HCT116 (cell line): ENCODE data around the gene HMGN1. TPM values are rescaled to one million over a fixed set of nuclear protein-coding genes. Genes with fewer than 3 reads are reported as not detected.

ENCODE experiments used
- ATAC-seq: fragments of 200-7000 bp; cut with Tn5 transposase; 2 replicates; pipeline ENCODE4 v1.9.1; 2020; ENCODE audit warnings: mild to moderate bottlenecking, moderate library complexity
- BruUV-seq: library from RNA; stranded (reverse); fragments of 400-500 nt; replicated peaks from 2 replicates; lab custom pipeline; 2021; lab: Mats Ljungman, UMichigan
- CTCF ChIA-PET: fragments of 300-600 bp; sonication (Branson Sonifier 250); formaldehyde crosslinking; loops from one replicate; lab custom pipeline; 2021; ENCODE audit warnings: antibody characterized with exemption; lab: Charles Lee
- POLR2A ChIA-PET: fragments of 300-600, 350-600 bp; sonication (Branson Sonifier 250); formaldehyde crosslinking; loops from one replicate; lab custom pipeline; 2021; ENCODE audit warnings: antibody characterized with exemption; lab: Charles Lee
- RAD21 ChIA-PET, 2 experiments: fragments of 300-600 bp; sonication (Branson Sonifier 250); formaldehyde crosslinking; loops; one replicate each; lab custom pipeline; 2023; ENCODE audit warnings: low total read pairs in 2 of 2; ENCODE audit not compliant: uncharacterized antibody in 2 of 2, unreplicated experiment in 2 of 2, low non-redundant PET in 1 of 2; lab: Charles Lee
- DNase-seq: peaks from one replicate; pipeline ENCODE4 v3.0.0-alpha.2; 2010; ENCODE audit warnings: low read depth, low spot score
- H2AFZ ChIP-seq: fragments of 200-600 bp; shearing (Covaris generic), sonication (generic); 2 replicates; pipeline ENCODE4 v1.6.1; 2017; ENCODE audit warnings: low read depth, mixed run types, mixed read lengths, antibody characterized with exemption, low read length; ENCODE audit not compliant: poor library complexity, severe bottlenecking
- H3K27ac ChIP-seq: 2 replicates; pipeline ENCODE4 v1.5.1; 2012; ENCODE audit warnings: low read depth, low read length
- H3K27me3 ChIP-seq: fragments of 200-600 bp; sonication (generic); 2 replicates; pipeline ENCODE4 v1.6.1; 2016; ENCODE audit warnings: mixed run types, low read length, mixed read lengths; ENCODE audit not compliant: insufficient read depth
- H3K36me3 ChIP-seq, 2 experiments: fragments of 200-500 bp in 1 of 2; fragments of 200-600 bp in 1 of 2; sonication (Bioruptor generic) in 1 of 2; sonication (generic) in 1 of 2; 2 replicates each; pipeline versions ENCODE4 v1.5.1 to v1.6.1; 2014 to 2016; ENCODE audit warnings: low read length in 2 of 2, inconsistent platforms in 1 of 2, mixed read lengths in 1 of 2, mixed run types in 1 of 2; ENCODE audit not compliant: insufficient read depth in 2 of 2, control insufficient read depth in 1 of 2
- H3K4me1 ChIP-seq, 2 experiments: fragments of 200-600 bp in 1 of 2; sonication (generic) in 1 of 2; 2 replicates each; pipeline versions ENCODE4 v1.5.1 to v1.6.1; 2012 to 2017; ENCODE audit warnings: low read length in 2 of 2, inconsistent platforms in 1 of 2, mild to moderate bottlenecking in 1 of 2, mixed read lengths in 1 of 2, mixed run types in 1 of 2, moderate library complexity in 1 of 2; ENCODE audit not compliant: insufficient read depth in 2 of 2, control insufficient read depth in 1 of 2
- H3K4me2 ChIP-seq: fragments of 200-600 bp; sonication (generic); 2 replicates; pipeline ENCODE4 v1.6.1; 2017; ENCODE audit warnings: mixed run types, low read length, mixed read lengths
- H3K4me3 ChIP-seq, 2 experiments: fragments of 200-600 bp in 1 of 2; sonication (generic) in 1 of 2; replicated peaks in 1 of 2; 2 replicates each; pipeline ENCODE4 v1.5.1; 2011 to 2016; ENCODE audit warnings: low read length in 2 of 2, control low read depth in 1 of 2, low read depth in 1 of 2, mild to moderate bottlenecking in 1 of 2, mixed read lengths in 1 of 2, mixed run types in 1 of 2
- H3K79me2 ChIP-seq: fragments of 200-600 bp; sonication (generic); 2 replicates; pipeline ENCODE4 v1.6.1; 2017; ENCODE audit warnings: mild to moderate bottlenecking, mixed run types, low read length, moderate library complexity, mixed read lengths; ENCODE audit not compliant: insufficient read depth
- H3K9ac ChIP-seq: fragments of 200-600 bp; sonication (generic); 2 replicates; pipeline ENCODE4 v1.6.1; 2016; ENCODE audit warnings: low read length, mixed read lengths
- H3K9me2 ChIP-seq: fragments of 200-600 bp; sonication (generic), shearing (Covaris generic); 2 replicates; pipeline ENCODE4 v1.6.1; 2017; ENCODE audit warnings: mixed run types, mild to moderate bottlenecking, moderate library complexity; ENCODE audit not compliant: insufficient read depth
- H3K9me3 ChIP-seq, 2 experiments: fragments of 200-500 bp in 1 of 2; fragments of 200-600 bp in 1 of 2; sonication (Bioruptor generic) in 1 of 2; sonication (generic) in 1 of 2; 2 replicates each; pipeline ENCODE4 v1.6.1; 2014 to 2017; ENCODE audit warnings: low read length in 2 of 2, mixed read lengths in 2 of 2, inconsistent platforms in 1 of 2, low read depth in 1 of 2, mild to moderate bottlenecking in 1 of 2, mixed run types in 1 of 2, moderate library complexity in 1 of 2; ENCODE audit not compliant: control insufficient read depth in 1 of 2, insufficient read depth in 1 of 2
- H4K20me1 ChIP-seq: fragments of 200-600 bp; sonication (generic), shearing (Covaris generic); 2 replicates; pipeline ENCODE4 v1.6.1; 2017; ENCODE audit warnings: mixed run types, mild to moderate bottlenecking, moderate library complexity; ENCODE audit not compliant: insufficient read depth
- ATF3 ChIP-seq: IDR thresholded peaks from 2 replicates; pipeline ENCODE4 v1.6.1; 2012
- CBX3 ChIP-seq: IDR thresholded peaks from 2 replicates; pipeline ENCODE4 v1.6.1; 2012; ENCODE audit warnings: low read depth
- CTCF ChIP-seq, 3 experiments: fragments of 200-600 bp in 1 of 3; sonication (generic) in 1 of 3; IDR thresholded peaks in 2 of 3; conservative IDR thresholded peaks in 1 of 3; 2 replicates each; pipeline ENCODE4 v1.5.1; 2012 to 2017; ENCODE audit warnings: low read depth in 2 of 3, low read length in 2 of 3, antibody characterized with exemption in 1 of 3, borderline replicate concordance in 1 of 3, control low read depth in 1 of 3, mild to moderate bottlenecking in 1 of 3, mixed read lengths in 1 of 3, mixed run types in 1 of 3, moderate library complexity in 1 of 3; ENCODE audit not compliant: insufficient read depth in 1 of 3
- EGR1 ChIP-seq: IDR thresholded peaks from 2 replicates; pipeline ENCODE4 v1.6.1; 2012; ENCODE audit warnings: low read depth
- ELF1 ChIP-seq: IDR thresholded peaks from 2 replicates; pipeline ENCODE4 v1.6.1; 2012; ENCODE audit warnings: low read depth, borderline replicate concordance
- EZH2 ChIP-seq: fragments of 200-600 bp; sonication (generic); IDR thresholded peaks from 2 replicates; pipeline ENCODE4 v1.6.1; 2017; ENCODE audit warnings: antibody characterized with exemption, mixed run types
- FOSL1 ChIP-seq: IDR thresholded peaks from 2 replicates; pipeline ENCODE4 v1.6.1; 2012; ENCODE audit warnings: low read depth
- JUND ChIP-seq: IDR thresholded peaks from 2 replicates; pipeline ENCODE4 v1.6.1; 2012
- MAX ChIP-seq: IDR thresholded peaks from 2 replicates; pipeline ENCODE4 v1.6.1; 2012
- POLR2AphosphoS5 ChIP-seq: IDR thresholded peaks from 2 replicates; pipeline ENCODE4 v1.6.1; 2011; ENCODE audit warnings: mild to moderate bottlenecking, low read depth, low read length, moderate library complexity
- RAD21 ChIP-seq: IDR thresholded peaks from 2 replicates; pipeline ENCODE4 v1.6.1; 2012; ENCODE audit warnings: low read depth, mild to moderate bottlenecking
- REST ChIP-seq: IDR thresholded peaks from 2 replicates; pipeline ENCODE4 v1.6.1; 2012; ENCODE audit warnings: low read depth
- SRF ChIP-seq: IDR thresholded peaks from 2 replicates; pipeline ENCODE4 v1.6.1; 2012; ENCODE audit warnings: low read depth
- TCF7L2 ChIP-seq: IDR thresholded peaks from 2 replicates; pipeline ENCODE4 v1.7.0; 2011; ENCODE audit warnings: borderline replicate concordance, inconsistent platforms; ENCODE audit not compliant: insufficient read depth, insufficient read length; ENCODE audit errors: extremely low read depth
- YY1 ChIP-seq: IDR thresholded peaks from 2 replicates; pipeline ENCODE4 v1.6.1; 2011; ENCODE audit warnings: low read length, low read depth, moderate library complexity, mild to moderate bottlenecking; ENCODE audit not compliant: insufficient replicate concordance; ENCODE audit errors: extremely low read depth
- ZNF274 ChIP-seq: fragments of 200-500 bp; sonication (Bioruptor generic); IDR thresholded peaks from 2 replicates; pipeline ENCODE4 v1.6.1; 2014; ENCODE audit warnings: mild to moderate bottlenecking, low read depth, low read length, inconsistent platforms
- intact Hi-C: fragments of 100-400 bp; cut with micrococcal nuclease; formaldehyde crosslinking; loops from 2 replicates; pipeline ENCODE4 v1.10.0; 2022
- total RNA-seq: library from RNA; stranded (reverse); gene quantifications from one replicate; pipeline ENCODE4 v1.2.1, GENCODE V29; 2021; ENCODE audit not compliant: unreplicated experiment

Gene HMGN1
- total RNA-seq, 1 experiment from 2014 or later = 399 TPM

GRCh38 chr21:39307466-39307865, 41.4 kb downstream of the HMGN1 start:
- intact Hi-C loops = no loop called here
- no peak for DNase-seq
- CTCF ChIA-PET = no interaction called here
- no peak overlapping the region for H3K27ac ChIP-seq
- H3K4me3 ChIP-seq = no peak overlapping the region
- TF ChIP-seq ELF1 = no peak
- TF ChIP-seq EGR1 = no peak
- no peak for TF ChIP-seq SRF
- TF ChIP-seq FOSL1 = no peak
- TF ChIP-seq ATF3 = no peak
- no peak for TF ChIP-seq TCF7L2
- TF ChIP-seq POLR2AphosphoS5 = no peak
- no peak for TF ChIP-seq RAD21
- TF ChIP-seq ZNF274 = no peak
- TF ChIP-seq CBX3 = no peak
- no peak for TF ChIP-seq REST
- TF ChIP-seq YY1 = no peak
- no peak for TF ChIP-seq JUND
- TF ChIP-seq CTCF (IDR thresholded peaks at IDR 0.05 in 2 of 3, conservative IDR thresholded peaks at IDR 0.05 in 1 of 3; ENCODE audit: borderline replicate concordance in 1 of 3, insufficient read depth in 1 of 3, low read depth in 2 of 3, low read length in 2 of 3) = no peak
- TF ChIP-seq EZH2 = no peak
- TF ChIP-seq MAX = no peak
- no peaks in the 10 kb centered on the region for H3K27me3 ChIP-seq
- ATAC-seq = no peak
- peaks cover 7 to 16% of the 10 kb centered on the region in 2 experiments for H3K36me3 ChIP-seq
- H3K4me2 ChIP-seq = no peak overlapping the region
- peaks cover 3 to 6% of the 10 kb centered on the region in 2 experiments; a peak in 3 of 4 replicates for H3K4me1 ChIP-seq
- H3K9me2 ChIP-seq = no peaks in the 10 kb centered on the region
- BruUV-seq = no TSS peak
- POLR2A ChIA-PET = no interaction called here
- H3K9ac ChIP-seq = no peak overlapping the region
- no peak overlapping the region for H2AFZ ChIP-seq
- H3K79me2 ChIP-seq = peaks cover 86% of the 10 kb centered on the region
- H3K9me3 ChIP-seq = no peaks in the 10 kb centered on the region
- peaks cover 17% of the 10 kb centered on the region; the same call in 1 of the 2 replicates for H4K20me1 ChIP-seq
- RAD21 ChIA-PET = no interaction called here
